GM18517 (cell line): ENCODE results near the gene PLAC8L1.
"Not testable (repeated sequence)": the region's sequence is repeated elsewhere in the genome, so short reads cannot be mapped to it uniquely, and the experiment has no call there.

Experiments
- ATAC-seq: cut with Tn5 transposase; IDR thresholded peaks from one replicate; pipeline ENCODE4 v1.9.1; 2021; ENCODE audit warnings: mild to moderate bottlenecking, moderate library complexity; ENCODE audit not compliant: unreplicated experiment

The PLAC8L1 gene, protein sequence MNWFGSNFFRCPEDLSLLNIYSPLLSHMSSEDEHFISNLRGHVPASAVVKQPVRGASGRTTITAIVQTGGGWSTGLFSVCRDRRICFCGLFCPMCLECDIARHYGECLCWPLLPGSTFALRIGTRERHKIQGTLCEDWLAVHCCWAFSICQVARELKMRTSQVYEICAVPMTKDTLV

DNA sequence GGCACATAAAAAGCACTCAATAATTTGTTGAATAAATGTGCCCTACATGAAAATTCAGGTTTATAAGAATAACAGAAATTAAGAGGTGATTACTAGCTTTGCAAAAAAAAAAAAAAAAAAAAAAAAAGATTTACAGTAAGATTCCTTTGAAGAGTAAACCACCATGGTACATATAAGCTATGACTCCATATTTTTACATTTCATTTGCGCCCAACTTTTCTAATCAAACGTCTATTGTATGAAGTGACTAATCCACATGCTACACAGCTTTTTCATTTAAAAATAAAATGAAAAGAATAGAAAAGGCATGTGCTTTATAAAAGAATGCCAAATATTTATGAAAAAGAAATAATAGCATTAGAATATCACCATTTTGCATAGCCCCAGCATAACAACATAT is at the start of gene PLAC8L1:
PLAC8L1 (minus strand) TSS at position 101 of the 400 bp plus-strand sequence. CDS start 1,266 bp downstream, outside the sequence.
- ATAC-seq = no peak

DNA sequence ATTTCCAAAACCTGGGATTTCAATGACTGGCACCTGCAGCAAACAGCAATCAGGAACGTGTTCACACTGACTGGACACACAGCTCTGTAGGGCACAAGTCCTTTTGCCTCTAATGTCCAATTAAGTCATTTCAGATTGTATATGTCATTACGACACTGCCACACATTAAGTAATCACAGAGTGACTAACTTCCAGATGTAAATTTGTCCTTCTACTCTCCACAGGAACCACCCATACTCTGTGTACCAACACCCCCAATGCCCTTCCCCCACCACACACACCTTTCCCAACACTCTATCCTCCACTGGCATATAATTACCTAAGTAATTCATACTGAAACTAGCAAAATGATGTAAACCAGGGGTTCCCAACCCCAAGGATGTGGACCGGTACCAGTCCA is 46.6 kb upstream of the PLAC8L1 start:
- no peak for ATAC-seq

DNA sequence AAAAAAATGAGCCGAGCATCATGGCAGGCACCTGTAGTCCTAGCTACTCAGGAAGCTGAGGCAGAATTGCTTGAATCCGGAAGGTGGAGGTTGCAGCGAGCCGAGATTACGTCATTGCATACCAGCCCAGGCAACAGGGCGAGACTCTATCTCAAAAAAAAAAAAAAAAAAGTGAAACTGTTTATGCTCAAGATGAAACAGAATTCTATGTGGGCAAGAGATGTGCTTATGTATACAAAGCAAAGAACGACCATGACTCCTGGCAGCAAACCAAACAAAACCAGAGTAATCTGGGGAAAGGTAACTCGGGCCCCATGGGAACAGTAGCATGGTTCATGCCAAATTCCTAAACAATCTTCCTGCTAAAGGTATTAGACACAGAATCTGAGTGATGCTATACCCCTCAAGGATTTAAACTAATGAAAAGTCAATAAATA is 32.6 kb upstream of the PLAC8L1 start:
- ATAC-seq = no peak

DNA sequence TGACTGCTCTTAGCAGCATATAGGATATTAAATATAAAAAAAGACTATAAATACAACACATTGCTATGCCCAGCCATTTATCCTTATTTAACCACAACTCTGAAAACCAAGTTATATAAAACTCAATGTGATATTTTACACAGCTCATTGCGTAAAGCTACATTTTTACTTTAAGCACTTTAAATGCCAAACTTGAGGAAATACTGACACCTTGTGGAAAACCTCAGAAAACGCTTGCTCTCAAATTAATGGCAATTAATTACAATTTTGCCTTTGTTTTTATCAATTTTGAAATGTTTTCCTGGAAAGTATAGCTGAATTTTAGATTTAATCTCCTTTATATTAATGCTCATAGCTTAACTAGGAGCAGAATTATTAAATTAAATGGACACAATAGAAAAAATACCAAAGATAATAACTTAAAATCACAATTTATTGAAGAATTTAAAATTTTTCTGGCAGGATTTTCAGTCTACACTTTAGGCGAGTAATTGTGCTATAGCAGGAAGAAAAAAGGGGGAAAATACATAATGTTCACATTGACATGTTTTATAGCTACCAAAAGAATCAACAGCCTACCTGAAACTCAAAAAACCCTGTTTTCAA is 25.2 kb upstream of the PLAC8L1 start:
- ATAC-seq = no peak

DNA sequence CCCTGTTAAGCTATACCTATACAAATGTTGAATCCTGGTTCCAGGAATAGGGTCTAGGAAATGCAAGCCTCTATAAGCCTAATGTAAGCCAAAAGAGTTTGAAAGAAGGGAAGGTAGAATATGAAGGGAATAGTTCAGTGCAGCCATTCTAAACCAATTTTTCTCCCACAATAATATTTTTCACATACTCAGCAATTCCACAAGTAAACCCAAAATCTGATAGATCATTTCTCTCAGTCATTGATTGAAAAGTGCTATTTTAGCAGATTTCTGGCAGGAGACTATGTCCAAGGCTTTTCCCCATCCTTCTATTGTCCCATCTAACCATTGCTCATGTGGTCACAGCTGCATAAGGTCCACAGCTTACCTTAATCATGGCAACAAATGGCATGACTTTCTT is 20.7 kb upstream of the PLAC8L1 start:
- no peak for ATAC-seq

DNA sequence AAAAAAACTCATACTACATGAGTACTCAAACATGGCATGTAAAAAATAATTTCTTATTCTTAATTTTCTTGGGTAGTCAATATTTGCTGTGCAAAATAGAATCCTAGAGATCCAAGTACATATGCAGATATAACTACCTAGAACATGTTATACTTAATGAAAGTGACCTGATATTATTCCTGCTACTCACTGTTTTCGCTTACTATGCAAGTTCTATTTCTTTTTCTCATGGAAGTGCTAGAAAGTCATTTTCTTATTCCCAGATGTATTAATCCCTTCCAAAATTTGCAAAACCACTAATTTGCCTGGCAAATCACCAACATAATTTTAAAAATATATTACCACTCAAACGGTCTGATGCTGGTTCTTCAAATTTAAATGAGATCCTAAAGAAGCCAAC is 19.2 kb upstream of the PLAC8L1 start:
- ATAC-seq = no peak

DNA sequence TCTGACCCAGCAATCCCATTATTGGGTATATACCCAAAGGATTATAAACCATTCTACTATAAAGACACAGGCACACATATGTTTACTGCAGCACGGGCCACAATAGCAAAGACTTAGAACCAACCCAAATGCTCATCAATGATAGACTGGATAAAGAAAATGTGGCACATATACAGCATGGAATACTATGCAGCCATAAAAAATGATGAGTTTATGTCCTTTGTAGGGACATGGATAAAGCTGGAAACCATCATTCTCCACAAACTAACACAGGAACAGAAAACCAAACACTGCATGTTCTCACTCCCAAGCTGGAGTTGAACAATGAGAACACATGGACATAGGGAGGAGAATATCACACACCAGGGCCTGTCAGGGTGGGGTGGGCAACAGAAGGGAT is 16.1 kb upstream of the PLAC8L1 start:
- not testable (repeated sequence) for ATAC-seq

DNA sequence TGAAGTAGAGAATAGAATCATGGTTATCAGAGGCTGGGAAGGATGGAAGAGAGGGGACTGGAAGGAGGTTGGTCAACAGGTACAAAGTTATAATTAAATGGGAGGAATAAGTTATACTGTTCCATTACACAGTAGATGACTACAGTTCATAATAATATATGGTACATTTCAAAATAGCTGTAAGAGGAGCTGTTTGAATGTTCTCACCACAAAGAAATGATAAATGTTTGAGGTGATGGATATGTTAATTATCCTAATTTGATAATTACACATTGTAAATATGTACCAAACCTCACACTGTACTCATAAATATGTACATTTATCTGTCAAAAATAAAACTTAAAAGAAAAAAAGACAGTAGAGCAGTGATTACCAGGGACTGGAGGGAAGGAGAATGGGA is 12.9 kb upstream of the PLAC8L1 start:
- no peak for ATAC-seq

DNA sequence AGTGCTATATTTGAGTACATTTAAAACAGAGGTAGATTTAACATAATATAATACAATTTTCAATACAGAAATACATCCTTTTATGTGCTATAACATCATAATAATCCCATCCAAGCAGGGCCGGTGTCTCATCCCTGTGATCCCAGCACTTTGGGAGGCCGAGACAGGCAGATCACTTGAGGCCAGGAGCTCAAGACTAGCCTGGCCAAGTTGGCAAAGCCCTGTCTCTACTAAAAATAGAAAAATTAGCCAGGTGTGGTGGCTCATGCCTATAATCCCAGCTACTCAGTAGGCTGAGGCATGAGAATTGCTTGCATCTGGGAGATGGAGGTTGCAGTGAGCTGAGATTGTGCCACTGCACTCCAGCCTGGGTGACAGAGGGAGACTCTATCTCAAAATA is 11.8 kb upstream of the PLAC8L1 start:
- ATAC-seq = not testable (repeated sequence)

DNA sequence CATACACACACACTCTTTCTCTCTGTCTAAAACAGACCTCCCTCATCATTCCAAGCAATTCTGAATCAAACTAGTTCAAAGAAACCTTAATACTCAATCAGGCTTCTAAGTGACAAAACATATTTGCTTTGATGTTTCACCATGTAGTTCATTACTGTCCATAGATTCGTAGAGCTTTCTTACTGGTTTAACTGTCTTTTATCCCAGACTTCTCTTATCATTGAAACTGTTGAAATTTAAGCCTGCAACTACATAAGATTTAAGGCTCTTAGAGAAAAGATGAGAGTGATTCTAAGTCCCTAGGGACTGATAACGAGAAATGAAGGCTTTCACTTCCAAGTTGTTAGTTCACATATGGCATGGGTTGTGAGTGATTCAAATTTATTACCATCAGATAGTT is 11.0 kb upstream of the PLAC8L1 start:
- ATAC-seq = no peak

DNA sequence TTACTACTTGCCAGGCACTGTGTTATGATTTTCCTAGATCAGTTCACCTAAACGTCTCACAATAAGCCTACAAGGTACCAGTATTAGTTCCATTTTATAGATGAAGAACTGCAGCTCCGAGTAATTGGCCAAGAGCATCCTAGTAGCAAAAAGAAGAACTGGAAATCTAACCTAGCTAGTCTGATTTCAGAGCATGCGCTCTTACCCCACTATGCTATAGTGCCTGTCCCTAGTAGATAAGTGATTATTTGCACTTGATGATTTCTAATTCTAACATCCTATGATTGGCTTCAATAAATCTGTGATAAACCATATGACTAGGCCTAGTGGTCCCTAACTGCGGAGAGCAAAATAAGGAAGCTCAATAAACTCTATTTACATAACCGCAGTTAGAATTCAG is 7.1 kb upstream of the PLAC8L1 start:
- ATAC-seq = no peak

DNA sequence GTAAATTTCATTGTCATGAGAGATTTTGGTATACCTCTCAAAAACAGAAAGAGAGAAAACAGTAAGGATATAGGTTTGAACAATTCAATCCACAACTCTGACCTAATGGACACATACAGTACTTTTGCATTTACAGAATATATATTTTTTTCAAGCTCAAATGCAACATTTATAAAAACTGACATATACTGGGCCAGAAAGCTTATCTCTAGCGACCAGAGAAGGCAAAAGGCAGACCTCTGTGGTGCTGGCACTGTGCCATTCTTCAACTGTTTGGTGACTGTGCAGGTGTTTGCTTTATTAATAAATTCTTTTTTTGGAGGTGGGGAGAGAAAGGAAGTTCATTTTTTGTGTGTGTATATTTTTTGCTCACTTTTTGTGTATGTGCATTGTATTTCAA is 6.0 kb upstream of the PLAC8L1 start:
- ATAC-seq = no peak

DNA sequence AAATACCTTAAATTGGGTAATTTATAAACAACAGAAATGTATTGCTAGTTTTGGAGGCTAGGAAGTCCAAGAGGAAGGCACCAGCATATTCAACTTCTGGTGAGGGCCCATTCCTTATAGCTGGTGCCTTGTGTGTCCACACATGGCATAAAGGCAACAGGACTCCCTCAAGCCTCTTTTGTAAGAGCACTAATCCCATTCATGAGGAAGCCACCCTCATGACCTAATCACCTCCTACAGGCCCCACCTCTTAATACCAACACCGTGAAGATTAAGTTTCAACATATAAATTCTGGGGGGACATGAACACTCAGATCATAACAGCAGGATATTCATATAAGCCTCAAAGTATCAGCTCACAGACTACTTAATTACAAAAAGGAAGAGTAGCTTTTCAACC is 4.0 kb upstream of the PLAC8L1 start:
- ATAC-seq = no peak

DNA sequence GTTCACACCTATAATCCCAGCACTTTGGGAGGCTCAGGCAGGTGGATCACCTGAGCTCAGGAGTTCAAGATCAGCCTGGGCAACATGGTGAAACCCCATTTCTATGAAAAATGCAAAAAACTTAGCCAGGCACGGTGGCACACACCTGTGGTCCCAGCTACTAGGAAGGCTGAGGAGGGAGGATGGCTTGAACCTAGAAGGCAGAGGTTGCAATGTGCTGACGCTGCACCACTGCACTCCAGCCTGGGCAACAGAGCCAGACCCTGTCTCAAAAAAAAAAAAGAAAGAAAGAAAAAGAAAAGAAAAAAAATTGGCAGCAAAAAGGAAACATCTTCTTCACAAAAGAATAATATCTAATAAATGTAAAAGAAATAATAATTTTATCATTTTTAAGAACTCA is 3.5 kb upstream of the PLAC8L1 start:
- ATAC-seq = not testable (repeated sequence)

DNA sequence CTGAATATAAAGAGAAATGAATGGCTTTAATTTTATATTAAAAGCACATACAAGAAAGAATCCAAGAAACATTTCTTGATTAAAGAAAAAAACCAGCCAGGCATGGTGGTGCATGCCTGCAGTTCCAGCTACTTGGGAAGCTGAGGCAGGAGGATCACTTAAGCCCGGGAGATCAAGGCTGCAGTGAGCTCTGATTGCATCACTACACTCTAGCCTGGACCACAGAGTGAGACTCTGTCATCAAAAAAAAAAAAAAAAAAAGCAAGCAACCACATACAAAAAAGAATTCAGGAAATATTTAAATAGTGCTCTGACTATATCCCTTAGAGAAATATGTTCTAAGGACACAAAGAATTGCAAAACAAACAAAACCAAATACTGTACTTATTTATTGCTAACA is 2.5 kb upstream of the PLAC8L1 start:
- no peak for ATAC-seq

DNA sequence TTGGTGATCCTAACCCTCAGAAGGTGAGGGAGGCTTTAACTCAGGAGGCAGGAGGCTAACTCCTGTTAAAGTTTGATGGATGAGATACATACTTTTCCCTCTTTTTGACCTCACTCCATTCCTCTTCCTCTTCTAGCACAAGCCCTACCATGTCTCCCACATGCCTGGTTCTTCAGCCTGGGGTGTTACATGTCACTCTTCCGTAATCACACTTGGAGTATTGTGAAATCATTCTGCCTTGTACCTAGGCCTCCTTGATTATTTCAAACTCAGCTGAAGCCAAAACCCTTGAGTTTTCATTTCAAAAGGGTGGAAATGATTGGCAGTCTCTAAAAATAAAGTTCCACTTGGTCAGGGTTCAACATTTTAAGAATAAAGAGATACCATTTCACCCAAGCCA is 1.8 kb downstream of the PLAC8L1 start:
- no peak for ATAC-seq

DNA sequence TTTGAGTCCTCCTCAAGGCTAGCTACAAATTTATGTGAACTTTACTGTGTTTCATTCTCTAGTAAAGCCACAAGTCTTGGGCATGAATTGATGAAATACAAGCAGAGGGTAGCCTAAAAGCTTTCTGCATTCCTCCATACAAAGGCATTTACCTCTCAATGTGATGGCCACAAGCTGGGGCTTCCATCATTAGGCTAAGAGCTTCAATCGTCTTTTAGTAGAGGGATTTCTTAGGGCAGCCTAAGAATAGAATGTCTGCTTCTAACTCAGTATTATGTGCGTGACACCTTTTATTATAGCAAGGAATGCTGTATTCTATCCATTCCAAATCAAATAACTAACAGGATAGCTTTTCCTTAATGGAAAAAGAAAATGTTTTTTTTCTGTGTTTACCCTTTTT is 3.7 kb downstream of the PLAC8L1 start:
- no peak for ATAC-seq

DNA sequence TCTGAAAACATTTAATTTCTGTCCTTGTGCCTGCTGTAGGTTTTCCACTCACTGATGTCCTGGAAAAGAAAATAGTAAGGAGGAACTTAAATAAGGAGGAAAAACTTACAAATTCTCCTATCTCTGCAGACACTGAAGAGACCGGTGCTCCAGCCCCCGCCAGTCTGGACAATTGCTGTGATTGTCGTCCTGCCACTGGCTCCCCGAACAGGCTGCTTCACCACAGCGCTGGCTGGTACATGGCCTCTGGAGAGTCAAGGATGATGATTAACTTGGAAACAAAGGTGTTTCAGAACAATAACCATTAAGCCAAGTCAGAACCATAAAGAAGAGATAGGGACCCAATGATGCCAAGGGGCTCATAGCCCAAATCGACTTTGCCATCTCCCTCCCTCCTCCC is 7.3 kb downstream of the PLAC8L1 start:
- ATAC-seq = no peak

DNA sequence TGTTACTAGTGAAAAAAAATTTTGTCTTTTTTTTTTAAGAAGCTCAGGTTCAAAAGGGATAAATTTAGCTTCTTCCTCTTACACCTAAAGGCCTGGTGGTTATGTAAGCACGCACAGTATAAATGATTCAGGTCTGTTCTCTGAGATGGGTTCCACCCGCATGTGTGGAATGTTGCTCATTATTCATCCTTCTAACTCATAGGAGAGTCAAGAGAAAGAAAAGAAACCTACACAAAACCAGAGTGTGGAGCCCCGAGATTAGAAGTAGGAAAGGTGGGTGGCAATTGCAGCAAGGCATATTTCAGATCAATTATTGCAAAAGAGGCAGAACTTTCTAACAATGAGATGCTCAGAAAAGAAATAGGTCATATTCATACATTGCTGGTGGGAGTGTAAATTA is 13.5 kb downstream of the PLAC8L1 start:
- no peak for ATAC-seq

DNA sequence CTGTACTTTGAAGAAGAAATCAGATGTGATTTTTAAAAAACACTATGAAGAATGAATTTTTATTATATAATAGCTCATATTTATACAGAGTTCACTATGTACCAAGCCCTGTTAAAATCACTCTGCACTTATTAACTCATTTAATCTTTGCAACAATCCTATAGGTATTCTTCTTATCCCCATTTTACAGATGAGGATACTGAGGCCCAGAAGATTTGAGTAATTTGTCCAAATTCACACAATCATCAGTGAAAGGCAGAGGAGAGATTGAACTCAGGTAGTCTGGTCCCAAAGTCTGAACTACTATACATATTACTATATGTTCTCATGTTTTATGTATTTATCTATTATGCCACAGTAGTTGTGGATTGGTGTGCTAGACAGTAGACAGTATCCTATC is 16.1 kb downstream of the PLAC8L1 start:
- ATAC-seq = no peak

DNA sequence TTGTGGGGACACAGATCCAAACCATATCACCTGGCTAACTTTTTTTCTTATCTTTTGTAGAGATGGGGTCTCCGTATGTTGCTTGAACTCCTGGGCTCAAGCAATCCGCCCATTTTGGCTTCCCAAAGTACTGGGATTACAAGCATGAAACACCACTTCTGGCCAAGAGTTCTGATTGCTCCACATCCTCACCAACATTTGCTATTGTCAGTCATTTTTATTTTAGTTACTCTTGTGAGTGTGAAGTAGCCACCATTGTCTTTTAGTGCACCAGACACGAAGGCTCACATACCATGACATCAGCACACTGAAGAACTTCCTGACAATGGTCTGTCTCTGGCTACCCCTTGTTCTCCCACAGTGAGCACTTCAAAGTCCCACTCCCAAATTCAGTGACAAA is 17.3 kb downstream of the PLAC8L1 start:
- no peak for ATAC-seq

DNA sequence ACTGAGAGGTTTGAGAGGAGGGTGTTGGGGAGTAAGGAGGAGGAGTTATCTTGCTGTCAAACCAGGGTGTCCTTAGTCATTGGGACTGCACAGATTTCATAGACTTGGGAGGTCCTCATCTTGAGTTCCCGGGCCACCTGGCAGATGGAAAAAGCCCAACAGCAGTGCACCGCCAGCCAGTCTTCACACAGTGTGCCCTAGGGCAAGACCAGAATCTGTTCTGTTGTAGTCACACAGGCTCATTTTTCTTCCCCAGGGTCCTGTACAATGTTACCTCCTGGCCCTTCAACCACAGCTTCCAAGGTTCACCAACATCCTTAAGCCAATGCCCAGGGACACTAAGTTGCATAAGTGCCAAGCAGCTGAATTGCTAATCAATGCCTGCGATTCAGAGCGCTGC is 21.0 kb downstream of the PLAC8L1 start:
- no peak for ATAC-seq

DNA sequence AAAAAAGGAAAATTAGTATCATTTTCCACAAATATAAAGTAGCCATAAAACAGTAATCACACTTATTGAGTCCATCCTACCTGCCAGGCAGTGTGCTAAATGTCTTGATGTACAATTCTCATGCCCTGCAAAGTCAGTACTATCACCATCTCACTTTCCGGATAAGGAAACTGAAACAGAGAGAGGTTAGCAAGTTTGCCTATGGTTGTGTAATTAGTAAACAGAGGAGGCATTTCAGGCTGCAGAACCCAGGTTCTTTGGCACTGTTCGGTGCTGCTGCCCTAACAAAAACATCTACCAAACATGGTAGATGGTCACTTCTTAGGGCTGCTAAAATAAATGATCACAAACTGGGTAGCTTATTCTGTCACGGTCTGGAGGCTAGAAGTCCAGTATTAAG is 22.6 kb downstream of the PLAC8L1 start:
- ATAC-seq = peak; percentile 90
